Central memory CD8-positive, alpha-beta T cell (primary cell): Measurements from ENCODE around the gene MTARC2.

Experiments
- ATAC-seq: fragments of 150-1000 bp; cut with Tn5 transposase; replicated peaks from 2 replicates; pipeline ENCODE4 v1.10.0; 2022; ENCODE audit warnings: mild to moderate bottlenecking, moderate FRiP score, moderate number of reproducible peaks; ENCODE audit not compliant: poor library complexity, severe bottlenecking; ENCODE audit errors: extremely low read depth
- DNase-seq, 2 donors: peaks; one replicate each; pipeline ENCODE4 v3.0.0; 2021; ENCODE audit warnings: low spot score in 2 of 2
- H3K27ac Mint-ChIP-seq: one replicate; pipeline ENCODE4 v1.8.0; 2022; ENCODE audit warnings: low read depth, mild to moderate bottlenecking, moderate library complexity, mixed read lengths
- H3K27me3 Mint-ChIP-seq: one replicate; pipeline ENCODE4 v1.8.0; 2022; ENCODE audit warnings: mixed read lengths
- H3K36me3 Mint-ChIP-seq: one replicate; pipeline ENCODE4 v1.8.0; 2022; ENCODE audit warnings: mild to moderate bottlenecking, moderate library complexity, mixed read lengths; ENCODE audit not compliant: insufficient read depth
- H3K4me1 Mint-ChIP-seq: one replicate; pipeline ENCODE4 v1.8.0; 2022; ENCODE audit warnings: mixed read lengths
- H3K4me3 Mint-ChIP-seq: one replicate; pipeline ENCODE4 v1.8.0; 2022; ENCODE audit warnings: mild to moderate bottlenecking, moderate library complexity, mixed read lengths
- H3K9me3 Mint-ChIP-seq: one replicate; pipeline ENCODE4 v1.8.0; 2022; ENCODE audit warnings: mixed read lengths

Gene MTARC2

DNA sequence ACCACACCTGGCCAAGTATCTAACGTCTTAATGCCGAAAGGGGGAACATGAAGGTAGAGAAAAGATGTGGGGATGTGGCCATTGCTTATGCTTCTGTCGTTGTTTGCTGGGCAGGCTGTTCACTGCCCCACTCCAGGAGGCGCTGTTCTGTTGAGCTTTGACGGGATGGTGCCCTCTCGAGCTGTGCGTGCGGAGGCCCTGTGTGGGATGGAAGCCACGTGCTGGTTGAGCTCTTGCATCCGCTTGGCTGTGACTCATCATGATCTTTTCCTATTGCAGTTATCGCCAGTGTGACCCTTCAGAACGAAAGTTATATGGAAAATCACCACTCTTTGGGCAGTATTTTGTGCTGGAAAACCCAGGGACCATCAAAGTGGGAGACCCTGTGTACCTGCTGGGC, 64.9 kb downstream of the MTARC2 start:
- ATAC-seq: no peak
- Mint-ChIP-seq H3K36me3 (no peaks in the 10 kb centered on the region), H3K27me3 (peaks cover 77% of the 10 kb centered on the region), H3K9me3 (no peaks in the 10 kb centered on the region), H3K27ac (no peak overlapping the region), H3K4me1 (peaks cover 7% of the 10 kb centered on the region), H3K4me3 (no peak overlapping the region)
- DNase-seq: no peak

DNA sequence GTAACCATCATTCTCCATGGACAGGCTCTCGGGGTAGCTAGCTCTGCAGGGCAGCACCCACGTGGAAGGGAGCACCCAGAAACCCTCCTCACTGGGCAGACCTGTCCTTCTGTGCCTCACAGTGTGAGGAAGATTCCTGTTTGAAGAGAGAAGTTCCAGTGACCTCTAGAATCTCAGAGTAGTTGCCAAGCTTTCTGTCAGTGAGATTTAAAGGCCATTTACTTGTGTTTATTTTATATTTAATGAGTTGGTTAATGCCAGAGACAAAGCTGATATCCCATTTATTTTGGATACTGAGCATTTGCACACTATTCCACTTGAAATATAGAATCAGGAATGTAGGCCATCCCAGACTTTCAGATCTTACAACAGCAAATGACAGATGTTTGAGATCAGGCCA, 67.3 kb downstream of the MTARC2 start:
- ATAC-seq (no peak), DNase-seq (no peak)
- Mint-ChIP-seq H3K27ac (no peak overlapping the region), H3K4me3 (no peak overlapping the region), H3K36me3 (no peaks in the 10 kb centered on the region), H3K4me1 (peaks cover 3% of the 10 kb centered on the region), H3K27me3 (peaks cover 69% of the 10 kb centered on the region), H3K9me3 (no peaks in the 10 kb centered on the region)

DNA sequence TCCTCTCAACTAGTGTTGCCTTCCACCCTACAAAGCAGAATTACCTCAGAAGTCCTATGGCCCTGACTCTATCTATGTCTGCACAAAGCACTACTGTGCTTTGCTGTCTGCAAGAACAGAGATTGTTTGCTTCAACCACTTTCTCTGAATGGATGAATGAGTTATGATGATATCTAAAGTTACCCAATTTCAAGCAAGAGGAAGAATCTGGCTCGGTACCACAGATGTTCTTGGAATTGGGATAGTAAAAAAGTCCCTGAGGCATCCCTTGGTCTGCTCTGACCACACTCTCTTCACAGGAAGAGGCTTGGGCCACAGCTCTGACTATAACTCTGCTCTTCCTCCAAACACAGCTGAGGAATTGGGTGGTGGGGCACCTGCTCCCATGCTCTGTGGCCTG, 69.8 kb downstream of the MTARC2 start:
- no peak for ATAC-seq
- H3K4me3 Mint-ChIP-seq: no peak overlapping the region
- H3K4me1 Mint-ChIP-seq: no peaks in the 10 kb centered on the region
- H3K36me3 Mint-ChIP-seq: no peaks in the 10 kb centered on the region
- H3K27me3 Mint-ChIP-seq: peaks cover 45% of the 10 kb centered on the region
- no peaks in the 10 kb centered on the region for H3K9me3 Mint-ChIP-seq
- no peak overlapping the region for H3K27ac Mint-ChIP-seq
- DNase-seq: no peak

DNA sequence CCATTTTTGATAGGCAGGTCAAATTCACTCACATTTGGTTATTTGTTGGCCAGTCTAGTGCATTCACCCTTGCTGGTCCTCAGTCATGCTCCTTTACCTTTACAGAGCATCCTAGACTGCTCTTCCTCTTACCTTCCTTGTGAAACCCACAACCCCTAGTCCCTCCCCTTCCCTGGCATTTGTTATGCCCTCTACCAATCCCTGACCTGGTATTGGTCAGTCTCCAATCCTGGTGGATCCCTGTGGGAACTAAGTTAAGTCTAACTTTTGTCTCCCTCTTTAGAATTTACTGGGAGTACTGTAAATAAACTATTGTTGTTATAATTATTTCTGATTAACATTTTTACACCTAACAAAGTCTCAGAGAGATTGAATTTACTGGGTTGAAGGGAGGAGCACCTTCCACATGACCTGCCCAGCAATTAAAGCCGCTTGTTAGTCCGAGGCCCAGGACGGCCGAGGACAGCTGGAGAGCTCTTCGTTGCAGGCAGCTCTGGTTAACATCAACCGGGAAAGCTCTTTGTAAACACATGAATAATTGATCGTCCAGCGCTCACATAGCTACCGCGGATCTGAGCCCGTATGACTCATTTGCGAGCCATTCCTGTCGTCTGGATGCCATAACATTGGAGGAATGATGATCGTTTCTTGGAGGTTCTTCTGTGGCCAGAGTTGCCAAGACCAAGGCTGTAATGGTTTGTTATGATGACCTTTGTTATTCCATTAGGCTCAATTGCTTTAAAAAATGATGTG, 70.5 kb downstream of the MTARC2 start:
- no peak overlapping the region for H3K27ac Mint-ChIP-seq

DNA sequence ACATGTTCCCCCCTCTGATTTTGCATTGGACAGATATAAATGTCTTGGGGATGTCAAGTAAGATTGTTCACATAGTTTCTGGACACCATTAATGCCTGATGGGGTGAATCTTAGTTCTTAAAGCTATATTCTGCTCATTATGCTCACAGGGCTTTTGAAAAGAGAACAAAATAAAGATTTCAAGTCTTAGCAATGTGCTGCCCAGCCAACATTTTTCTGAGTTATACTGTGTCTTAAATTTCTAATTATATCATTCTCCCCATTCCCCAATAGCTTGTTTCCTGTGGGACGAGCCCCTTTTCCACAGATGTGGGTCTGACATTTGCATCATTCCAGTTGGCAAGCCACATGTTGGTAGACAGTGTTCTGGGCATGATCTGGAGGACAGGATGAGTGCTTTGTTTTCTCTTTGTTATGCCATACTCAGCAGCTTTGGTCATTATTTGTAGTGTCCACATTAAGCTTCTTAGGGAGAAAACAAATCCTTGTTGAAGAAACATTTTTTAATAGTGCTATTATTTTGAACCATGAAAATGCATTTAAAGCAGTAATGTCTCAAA, 71.4 kb downstream of the MTARC2 start:
- no peak for DNase-seq
- H3K9me3 Mint-ChIP-seq: no peaks in the 10 kb centered on the region
- no peak overlapping the region for H3K27ac Mint-ChIP-seq
- no peak overlapping the region for H3K4me3 Mint-ChIP-seq
- H3K27me3 Mint-ChIP-seq: peaks cover 36% of the 10 kb centered on the region
- H3K36me3 Mint-ChIP-seq: no peaks in the 10 kb centered on the region
- no peaks in the 10 kb centered on the region for H3K4me1 Mint-ChIP-seq
- no peak for ATAC-seq

More for the DNA sequence above, 70.5 kb downstream of the MTARC2 start:
- H3K4me3 Mint-ChIP-seq: no peak overlapping the region
- H3K4me1 Mint-ChIP-seq: no peaks in the 10 kb centered on the region
- DNase-seq: no peak
- no peak for ATAC-seq
- no peaks in the 10 kb centered on the region for H3K9me3 Mint-ChIP-seq
- H3K36me3 Mint-ChIP-seq: no peaks in the 10 kb centered on the region
- peaks cover 42% of the 10 kb centered on the region for H3K27me3 Mint-ChIP-seq

DNA sequence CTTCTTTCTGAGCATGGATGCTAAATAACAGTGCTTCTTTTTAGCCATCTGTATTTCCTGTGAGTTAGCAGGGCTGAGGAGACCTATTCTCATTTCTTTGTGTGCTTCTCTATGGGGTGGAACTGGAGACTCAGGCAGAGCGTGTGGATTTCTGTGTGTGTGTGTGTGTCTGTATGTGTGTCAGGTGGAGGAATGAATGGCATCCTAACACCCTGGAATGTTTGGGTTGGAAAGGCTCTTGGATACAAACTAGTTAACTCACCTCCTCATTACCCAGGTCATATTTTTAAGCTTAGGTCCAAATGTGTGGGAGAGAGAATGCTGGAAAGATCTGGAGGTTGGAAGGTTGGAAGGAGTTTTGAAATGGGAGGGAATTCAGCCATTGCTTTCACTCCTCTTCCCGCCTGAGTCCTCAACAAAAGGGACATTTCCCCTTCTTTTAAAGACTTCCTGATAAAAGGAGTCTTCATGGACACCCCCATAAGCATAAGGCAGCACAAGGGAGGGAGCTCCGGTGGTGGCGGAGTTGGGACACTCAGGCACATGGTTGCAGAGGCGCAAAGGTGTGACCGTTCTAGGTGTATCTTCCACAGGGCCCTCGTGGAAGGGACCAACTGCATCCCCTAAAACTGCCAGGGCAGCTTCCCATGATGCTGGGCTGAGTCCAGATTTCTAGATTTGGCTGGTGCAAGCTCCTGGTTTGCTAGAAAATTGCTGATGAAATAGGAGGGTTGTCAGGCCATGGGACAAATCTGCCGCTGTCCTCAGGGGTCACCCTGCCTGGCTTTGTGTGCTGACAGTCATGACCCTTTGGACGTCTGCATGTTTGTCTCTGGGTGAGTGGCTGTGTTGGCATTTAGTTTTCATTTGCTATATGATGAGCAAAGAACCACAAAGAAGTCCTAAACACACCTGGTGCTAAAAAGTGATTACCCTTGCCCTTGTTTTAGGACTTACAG, 76.2 kb downstream of the MTARC2 start:
- peaks cover 41% of the 10 kb centered on the region for H3K27me3 Mint-ChIP-seq
- H3K36me3 Mint-ChIP-seq: no peaks in the 10 kb centered on the region
- no peak for DNase-seq
- H3K27ac Mint-ChIP-seq: no peak overlapping the region
- H3K4me1 Mint-ChIP-seq: no peaks in the 10 kb centered on the region
- no peak for ATAC-seq
- H3K9me3 Mint-ChIP-seq: no peaks in the 10 kb centered on the region
- no peak overlapping the region for H3K4me3 Mint-ChIP-seq

DNA sequence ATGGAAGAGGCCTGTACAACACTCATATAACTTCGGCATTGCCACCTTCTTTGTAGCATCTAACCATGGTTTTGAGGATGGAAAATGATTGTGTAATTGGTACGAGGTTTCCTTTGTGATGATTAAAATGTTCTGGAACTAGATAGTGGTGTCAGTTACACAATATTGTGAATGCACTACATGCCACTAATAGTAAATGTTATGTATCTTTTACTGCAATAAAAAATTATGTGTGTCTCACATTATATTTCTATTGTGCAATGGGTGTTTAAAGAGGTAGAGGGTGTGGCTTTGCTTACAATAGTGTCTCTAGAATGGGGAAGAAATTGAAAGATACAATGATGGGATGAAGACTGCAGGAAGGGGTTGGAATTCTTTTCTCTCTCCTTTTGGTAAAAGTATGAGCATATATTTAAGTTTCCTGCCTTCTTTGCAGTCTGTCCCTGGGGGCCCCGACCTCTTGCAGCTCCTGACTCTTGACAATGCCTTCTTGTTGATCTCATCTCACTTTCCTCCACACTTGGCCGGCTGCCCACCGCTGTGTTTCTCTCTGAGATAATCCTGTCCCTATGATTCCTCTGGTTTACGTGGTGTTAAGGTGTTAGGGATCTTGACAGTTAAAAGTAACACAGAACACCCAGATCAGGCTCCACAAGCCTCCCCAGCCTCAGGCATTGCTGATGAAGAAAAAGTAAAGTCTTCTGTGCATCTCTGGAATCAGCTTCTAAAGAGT, 77.9 kb downstream of the MTARC2 start:
- no peaks in the 10 kb centered on the region for H3K4me1 Mint-ChIP-seq
- no peaks in the 10 kb centered on the region for H3K36me3 Mint-ChIP-seq
- DNase-seq (no peak), ATAC-seq (no peak)
- peaks cover 53% of the 10 kb centered on the region for H3K27me3 Mint-ChIP-seq
- H3K4me3 Mint-ChIP-seq: no peak overlapping the region
- no peak overlapping the region for H3K27ac Mint-ChIP-seq
- H3K9me3 Mint-ChIP-seq: no peaks in the 10 kb centered on the region

DNA sequence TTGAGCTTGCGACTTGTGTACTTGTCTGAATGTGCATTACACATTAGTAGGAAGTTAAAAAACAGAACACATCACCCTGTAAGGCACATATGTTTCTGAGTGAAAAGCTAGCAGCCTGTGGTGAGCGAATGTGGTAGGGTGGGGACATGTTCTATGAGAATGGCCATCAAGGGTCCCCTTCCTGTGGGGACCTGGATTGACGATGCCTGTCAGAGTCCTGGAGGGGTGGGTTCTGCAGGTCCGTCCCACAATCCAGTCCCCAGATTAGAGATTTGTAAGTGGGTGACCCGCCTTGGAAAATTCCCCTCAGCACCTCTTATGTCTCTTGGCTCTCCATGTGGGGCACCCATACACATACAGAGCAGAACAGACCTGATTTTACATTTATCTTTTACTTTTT, 78.6 kb downstream of the MTARC2 start:
- no peak overlapping the region for H3K27ac Mint-ChIP-seq
- DNase-seq (no peak), ATAC-seq (no peak)
- no peaks in the 10 kb centered on the region for H3K36me3 Mint-ChIP-seq
- no peaks in the 10 kb centered on the region for H3K9me3 Mint-ChIP-seq
- H3K27me3 Mint-ChIP-seq: peaks cover 53% of the 10 kb centered on the region
- no peaks in the 10 kb centered on the region for H3K4me1 Mint-ChIP-seq
- H3K4me3 Mint-ChIP-seq: no peak overlapping the region

DNA sequence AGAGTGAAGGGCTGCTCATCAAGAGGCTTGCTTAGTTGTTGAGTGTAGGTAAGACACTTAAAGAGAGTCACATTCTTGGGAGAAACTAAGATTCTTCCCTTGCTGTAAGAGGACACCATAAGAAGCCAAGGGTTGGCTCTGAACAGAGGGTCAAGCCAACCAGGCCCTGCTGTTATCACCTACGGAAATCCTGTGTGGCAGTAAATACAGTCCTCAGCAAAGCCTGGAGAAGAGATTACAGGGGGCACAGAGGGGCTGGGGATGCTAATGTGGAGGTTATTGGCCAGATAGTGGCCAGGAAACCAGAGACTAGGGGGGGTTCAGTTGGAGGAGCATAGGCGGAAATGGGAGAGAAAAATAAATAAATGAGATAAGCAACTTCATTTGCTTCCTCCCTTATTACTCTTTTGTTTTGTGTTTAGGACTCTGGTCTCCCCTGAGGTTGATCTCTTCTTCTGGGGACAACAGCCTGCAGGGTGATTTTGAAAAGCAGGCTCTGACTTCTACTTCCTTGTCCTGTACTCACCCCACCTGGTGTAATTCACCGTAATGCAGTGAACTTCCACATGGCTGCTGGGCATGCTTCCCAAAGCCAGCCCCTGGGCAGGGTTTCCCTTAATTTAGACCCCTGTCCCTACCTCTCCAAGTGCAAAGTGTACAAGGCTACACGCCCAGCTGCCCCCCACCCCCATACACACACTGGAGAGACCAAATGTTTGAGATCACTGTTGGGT, 79.5 kb downstream of the MTARC2 start:
- Mint-ChIP-seq H3K9me3 (no peaks in the 10 kb centered on the region), H3K27ac (no peak overlapping the region), H3K4me1 (no peaks in the 10 kb centered on the region), H3K4me3 (no peak overlapping the region), H3K27me3 (peaks cover 53% of the 10 kb centered on the region), H3K36me3 (no peaks in the 10 kb centered on the region)
- no peak for DNase-seq
- no peak for ATAC-seq

DNA sequence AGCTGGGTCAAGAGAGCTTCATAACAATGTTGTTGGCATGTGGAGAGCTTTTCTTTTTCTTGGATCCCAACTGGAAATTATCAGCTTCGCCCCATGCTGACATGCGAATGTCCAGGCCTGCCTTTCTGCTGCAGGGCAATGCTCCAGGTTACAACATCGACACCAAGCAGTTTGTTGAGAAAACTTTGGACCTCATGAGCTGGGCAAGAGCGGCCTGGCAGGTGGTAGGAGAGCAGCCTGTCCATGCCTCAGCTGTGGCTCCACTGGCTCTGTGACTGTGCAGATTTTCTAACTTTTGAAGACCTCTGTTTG, 80.0 kb downstream of the MTARC2 start:
- no peak overlapping the region for H3K27ac Mint-ChIP-seq
- no peaks in the 10 kb centered on the region for H3K9me3 Mint-ChIP-seq
- no peak for ATAC-seq

DNA sequence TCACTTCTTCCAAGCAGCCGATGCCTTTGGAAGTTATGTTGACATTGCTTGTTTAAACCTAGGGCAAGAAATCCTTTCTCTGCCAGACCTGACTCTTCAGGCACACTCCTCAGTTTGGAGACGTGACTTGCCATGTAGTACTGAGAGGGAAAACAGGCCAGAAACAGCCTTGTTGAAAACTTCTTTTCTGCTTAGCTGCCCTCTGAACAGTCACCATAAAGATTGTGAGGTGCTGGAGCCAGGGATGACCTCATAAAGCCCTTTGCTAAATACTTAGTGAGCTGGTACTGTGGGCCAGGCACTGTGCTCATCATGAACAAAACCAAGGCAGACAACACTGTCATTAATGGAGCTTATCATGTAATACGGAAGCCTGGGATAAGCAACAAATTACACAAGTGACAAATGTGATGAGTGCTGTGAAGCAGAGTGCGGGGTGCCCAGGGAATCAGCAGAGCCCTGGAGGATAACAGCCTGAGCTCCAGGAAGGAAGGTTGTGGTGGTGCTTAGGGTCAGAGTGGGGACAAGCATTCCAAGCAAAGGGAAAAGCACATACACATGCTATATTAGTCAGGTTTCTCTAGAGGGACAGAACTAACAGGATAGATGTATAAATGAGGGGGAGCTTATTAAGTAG, 80.9 kb downstream of the MTARC2 start:
- Mint-ChIP-seq H3K27me3 (peaks cover 52% of the 10 kb centered on the region), H3K9me3 (no peaks in the 10 kb centered on the region)
- ATAC-seq: no peak

More for the DNA sequence above, 80.0 kb downstream of the MTARC2 start:
- Mint-ChIP-seq H3K27me3 (peaks cover 53% of the 10 kb centered on the region), H3K4me1 (no peaks in the 10 kb centered on the region), H3K36me3 (no peaks in the 10 kb centered on the region), H3K4me3 (no peak overlapping the region)
- DNase-seq: no peak

More for the DNA sequence above, 80.9 kb downstream of the MTARC2 start:
- no peak for DNase-seq
- H3K4me1 Mint-ChIP-seq: no peaks in the 10 kb centered on the region
- no peaks in the 10 kb centered on the region for H3K36me3 Mint-ChIP-seq
- no peak overlapping the region for H3K27ac Mint-ChIP-seq
- H3K4me3 Mint-ChIP-seq: no peak overlapping the region
